ENCODE results near the gene TAPBPL.
"Not testable (repeated sequence)": the region's sequence is repeated elsewhere in the genome, so short reads cannot be mapped to it uniquely, and the experiment has no call there.

The TAPBPL gene

DNA sequence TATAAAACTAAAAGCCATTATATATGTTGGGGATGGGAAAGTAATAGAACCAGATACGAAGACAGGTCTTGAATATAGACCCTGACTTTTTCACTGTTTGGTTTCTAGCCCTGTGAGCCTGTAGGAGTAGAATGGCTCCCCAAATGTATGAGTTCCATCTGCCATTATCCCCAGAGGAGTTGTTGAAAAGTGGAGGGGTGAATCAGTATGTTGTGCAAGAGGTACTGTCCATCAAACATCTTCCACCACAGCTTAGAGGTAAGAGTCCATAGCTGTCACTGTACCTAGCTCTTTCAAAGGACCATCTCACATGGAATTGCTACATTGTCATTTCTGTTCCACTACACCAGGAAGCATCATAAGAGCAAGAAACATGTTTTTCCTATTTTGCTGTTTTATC, 43.1 kb downstream of the TAPBPL start:
- DNase-seq: no peak

DNA sequence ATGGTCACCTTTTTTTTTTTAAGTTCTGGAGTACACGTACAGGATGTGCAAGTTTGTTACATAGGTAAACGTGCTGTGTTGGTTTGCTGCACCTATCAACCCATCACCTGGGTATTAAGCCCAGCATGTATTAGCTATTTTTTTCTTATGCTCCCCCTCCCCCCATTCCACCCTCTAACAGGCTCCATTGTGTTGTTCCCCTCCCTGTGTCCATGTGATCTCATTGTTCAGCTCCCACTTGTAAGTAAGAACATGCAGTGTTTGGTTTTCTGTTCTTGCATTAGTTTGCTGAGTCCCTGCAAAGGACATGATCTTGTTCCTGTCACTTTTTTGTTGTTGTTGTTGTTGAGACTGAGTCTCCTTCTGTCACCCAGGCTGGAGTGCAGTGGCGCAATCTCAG, 45.4 kb downstream of the TAPBPL start:
- DNase-seq: not testable (repeated sequence)

DNA sequence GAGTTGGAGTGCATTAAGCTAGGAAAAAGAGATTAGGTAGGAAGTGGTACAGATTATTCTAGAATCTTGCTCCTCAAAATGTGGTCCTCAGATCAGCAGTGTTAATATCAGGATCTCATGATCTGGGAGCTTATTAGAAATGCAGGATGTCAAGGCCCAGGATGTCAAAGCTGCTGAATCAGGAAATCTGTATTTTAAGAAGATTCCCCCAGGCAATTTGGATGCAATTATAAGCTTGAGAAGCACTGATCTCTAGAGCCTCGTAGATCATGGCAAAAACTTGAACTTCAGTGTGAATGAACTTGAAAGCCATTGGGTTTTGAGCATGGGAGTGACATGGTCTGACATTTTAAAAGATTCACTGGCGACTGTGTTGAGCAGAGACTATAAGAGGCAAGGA, 48.6 kb downstream of the TAPBPL start:
- DNase-seq: no peak

DNA sequence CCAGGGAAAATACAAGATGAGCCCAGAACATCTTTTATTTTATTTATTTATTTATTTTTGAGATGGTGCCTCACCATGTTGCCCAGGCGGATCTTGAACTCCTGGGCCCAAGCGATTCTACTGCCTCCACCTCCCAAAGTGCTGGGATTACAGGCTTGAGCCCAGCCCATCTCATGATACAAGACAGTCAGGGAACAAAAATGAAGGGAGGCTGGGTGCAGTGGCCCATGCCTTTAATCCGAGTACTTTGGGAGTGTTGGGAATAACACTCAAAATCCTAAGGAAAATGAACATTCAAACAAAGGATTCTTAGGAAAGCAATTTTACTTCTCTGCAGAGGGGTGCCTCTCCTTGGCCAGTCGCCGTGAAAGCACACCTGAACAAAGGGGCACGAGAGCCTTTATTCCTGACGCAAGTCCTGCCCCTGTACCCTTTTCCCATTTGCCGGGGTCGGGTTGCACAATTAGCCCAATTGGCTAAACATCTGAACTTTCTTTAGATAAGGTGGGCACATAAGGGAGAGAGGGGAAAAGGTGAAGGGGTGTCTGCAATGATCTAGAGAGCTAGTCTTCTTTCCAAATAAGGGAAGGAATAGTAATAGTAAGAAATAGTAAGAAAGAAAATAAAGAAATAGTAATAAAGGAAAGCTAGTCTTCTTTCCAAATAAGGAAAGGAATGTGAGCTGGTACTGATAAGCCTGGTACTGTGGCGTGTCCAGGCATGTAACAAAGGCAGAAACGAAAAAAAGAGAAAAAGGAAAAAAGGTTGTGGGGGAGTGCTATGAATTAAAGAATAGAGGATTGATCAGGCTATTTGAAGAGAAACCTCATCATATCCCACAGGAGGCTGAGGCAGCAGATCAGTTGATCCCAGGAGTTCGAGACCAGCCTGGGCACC, 55.5 kb downstream of the TAPBPL start:
- DNase-seq: no peak

DNA sequence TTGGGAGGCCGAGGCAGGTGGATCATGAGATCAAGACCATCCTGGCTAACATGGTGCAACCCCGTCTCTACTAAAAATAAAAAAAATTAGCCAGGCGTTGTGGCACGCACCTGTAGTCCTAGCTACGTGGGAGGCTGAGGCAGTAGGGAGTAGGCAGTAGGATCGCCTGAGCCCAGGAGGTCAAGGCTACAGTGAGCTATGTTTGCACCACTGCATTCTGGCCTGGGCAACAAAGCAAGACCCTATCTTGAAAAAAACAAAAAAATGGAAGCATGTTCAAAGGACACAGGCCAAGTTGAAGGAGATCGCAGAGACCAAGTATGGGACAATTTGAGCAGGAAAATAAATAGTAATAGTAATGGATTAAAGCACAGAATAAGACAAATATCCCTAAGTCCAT, 56.2 kb downstream of the TAPBPL start:
- no peak for DNase-seq

Measured in DMS 273 treated with DMSO at 0.1 percent for 48 hours (cell line).